Nucleus accumbens (tissue), 56 donors: ENCODE data around the gene TAC3.
"Not testable (repeated sequence)": the region's sequence is repeated elsewhere in the genome, so short reads cannot be mapped to it uniquely, and the experiment has no call there.

Experiments used
- DNase-seq, 56 donors: peaks; one replicate each; lab custom pipeline; 2025; lab: John Stamatoyannopoulos, UW

The TAC3 gene

GRCh38 chr12:56988207-56988739 is 28.1 kb downstream of the TAC3 start:
- DNase-seq, result peak in 1 of 56 donors; percentile 2

GRCh38 chr12:56987551-56988053 is 28.7 kb downstream of the TAC3 start:
- DNase-seq, result peak in 52 of 56 donors; percentile 15 to 88 (median 62)

GRCh38 chr12:56987011-56987410 is 29.3 kb downstream of the TAC3 start:
- no peak for DNase-seq

- peak in 1 of 56 donors; percentile 33 for DNase-seq
These were observed 30.6 kb downstream of the TAC3 start for GRCh38 chr12:56985714-56986113.

GRCh38 chr12:56983386-56983785 is 32.9 kb downstream of the TAC3 start:
- no peak for DNase-seq

GRCh38 chr12:56982578-56983236 is 33.6 kb downstream of the TAC3 start:
- DNase-seq, result not testable (repeated sequence)

GRCh38 chr12:56980941-56981530 is 35.3 kb downstream of the TAC3 start:
- DNase-seq, result no peak

GRCh38 chr12:56980268-56980667 is 36.1 kb downstream of the TAC3 start:
- no peak for DNase-seq

GRCh38 chr12:56979628-56980027 is 36.7 kb downstream of the TAC3 start:
- no peak for DNase-seq

GRCh38 chr12:56978397-56979138 is 37.8 kb downstream of the TAC3 start:
- DNase-seq, result no peak

- not testable (repeated sequence) for DNase-seq
These were observed 39.0 kb downstream of the TAC3 start for GRCh38 chr12:56977361-56977760.

- not testable (repeated sequence) for DNase-seq
These were observed 42.1 kb downstream of the TAC3 start for GRCh38 chr12:56974224-56974623.

GRCh38 chr12:56968910-56969309 is 47.4 kb downstream of the TAC3 start:
- DNase-seq, result not testable (repeated sequence)

- DNase-seq, result not testable (repeated sequence)
These were observed 50.2 kb downstream of the TAC3 start for GRCh38 chr12:56965997-56966642.

GRCh38 chr12:56965124-56965523 is 51.2 kb downstream of the TAC3 start:
- not testable (repeated sequence) for DNase-seq

GRCh38 chr12:56963557-56963956 is 52.8 kb downstream of the TAC3 start:
- DNase-seq, result not testable (repeated sequence)

GRCh38 chr12:56962247-56962646 is 54.1 kb downstream of the TAC3 start:
- DNase-seq, result not testable (repeated sequence)
